HepG2 (cell line): ENCODE data around the gene SLC15A1.

ENCODE experiments used
- CTCF ChIP-seq: sonication (generic); formaldehyde crosslinking; IDR thresholded peaks from 2 replicates; pipeline ENCODE4 v1.5.0; 2020; ENCODE audit warnings: mild to moderate bottlenecking, missing genetic modification reagents, moderate library complexity
- E2F1 ChIP-seq: sonication (generic); formaldehyde crosslinking; IDR thresholded peaks from 2 replicates; pipeline ENCODE4 v1.5.0; 2020; ENCODE audit warnings: missing genetic modification reagents
- ELF1 ChIP-seq: sonication (generic); formaldehyde crosslinking; IDR thresholded peaks from 2 replicates; pipeline ENCODE4 v1.4.0; 2020; ENCODE audit warnings: missing genetic modification reagents
- GABPA ChIP-seq, 2 experiments: IDR thresholded peaks; 2 replicates each; pipeline ENCODE4 v1.6.1; 2011 to 2016; ENCODE audit warnings: low read depth in 2 of 2, low read length in 1 of 2, missing biosample characterization in 1 of 2, missing genetic modification characterization in 1 of 2
- HDAC1 ChIP-seq: sonication (generic); formaldehyde crosslinking; IDR thresholded peaks from 2 replicates; pipeline ENCODE4 v1.5.1; 2020; ENCODE audit warnings: mild to moderate bottlenecking, missing genetic modification reagents
- POGZ ChIP-seq: sonication (generic); formaldehyde crosslinking; IDR thresholded peaks from 2 replicates; pipeline ENCODE4 v1.4.0; 2020; ENCODE audit warnings: mild to moderate bottlenecking, missing genetic modification reagents
- SUZ12 ChIP-seq: fragments of 150-350 bp; IDR thresholded peaks from 2 replicates; pipeline ENCODE4 v1.6.1; 2014; ENCODE audit warnings: low read depth, low read length
- TBP ChIP-seq: sonication (generic); formaldehyde crosslinking; IDR thresholded peaks from 2 replicates; pipeline ENCODE4 v1.5.0; 2020; ENCODE audit warnings: missing genetic modification reagents
- ZNF121 ChIP-seq: sonication (generic); formaldehyde crosslinking; IDR thresholded peaks from 2 replicates; pipeline ENCODE4 v1.5.0; 2020; ENCODE audit warnings: mild to moderate bottlenecking, missing genetic modification reagents

GRCh38 chr13:98729658-98730057, 22.8 kb downstream of the SLC15A1 start:
- TF ChIP-seq GABPA (IDR thresholded peaks at IDR 0.05; ENCODE audit: low read depth, low read length) (no peak), GABPA (CRISPR knock-in tag; IDR thresholded peaks at IDR 0.05; ENCODE audit: low read depth) (no peak), CTCF (CRISPR knock-in tag) (no peak), ELF1 (CRISPR knock-in tag) (no peak), E2F1 (CRISPR knock-in tag) (no peak), SUZ12 (no peak), TBP (no peak), HDAC1 (CRISPR knock-in tag) (no peak), POGZ (no peak), ZNF121 (CRISPR knock-in tag) (no peak)
